Upper lobe of left lung (tissue), 6 donors: ENCODE measurements around the gene FNDC4. TPM values are rescaled to one million over a fixed set of nuclear protein-coding genes. Genes with fewer than 3 reads are reported as not detected.

Experiments used
- ATAC-seq, 2 donors: fragments of 200-7000 bp; cut with Tn5 transposase; one replicate each; pipeline ENCODE4 v1.9.1; 2022; ENCODE audit warnings: mild to moderate bottlenecking in 2 of 2, moderate library complexity in 2 of 2; ENCODE audit not compliant: low FRiP score in 2 of 2
- DNase-seq, 2 donors: peaks; one replicate each; pipeline ENCODE4 v3.0.0-alpha.2; 2019 to 2020
- H3K27ac ChIP-seq, 4 donors: fragments of 200-600 bp; sonication (generic); one replicate each; pipeline ENCODE4 v1.5.1; 2016 to 2019
- H3K27me3 ChIP-seq, 4 donors: fragments of 200-600 bp; sonication (generic); one replicate each; pipeline ENCODE4 v1.5.1; 2017 to 2019
- H3K36me3 ChIP-seq, 4 donors: fragments of 200-600 bp; sonication (generic); one replicate each; pipeline ENCODE4 v1.5.1; 2016 to 2019
- H3K4me1 ChIP-seq, 4 donors: fragments of 200-600 bp; sonication (generic); one replicate each; pipeline ENCODE4 v1.5.1; 2018 to 2019
- H3K4me3 ChIP-seq, 4 donors: fragments of 200-600 bp; sonication (generic); one replicate each; pipeline ENCODE4 v1.5.1; 2017 to 2019; ENCODE audit warnings: mild to moderate bottlenecking in 2 of 4, moderate library complexity in 1 of 4
- H3K9me3 ChIP-seq, 4 donors: fragments of 200-600 bp; sonication (generic); one replicate each; pipeline ENCODE4 v1.5.1; 2018 to 2019
- EP300 ChIP-seq, 4 donors: sonication (generic); formaldehyde crosslinking; IDR thresholded peaks; one replicate each; pipeline ENCODE4 v1.5.1; 2017; ENCODE audit warnings: antibody characterized with exemption in 4 of 4, control low read depth in 2 of 4
- POLR2A ChIP-seq, 4 donors: fragments of 450-650 bp; IDR thresholded peaks; one replicate each; pipeline ENCODE4 v1.5.1; 2016 to 2017; ENCODE audit warnings: antibody characterized with exemption in 4 of 4, mild to moderate bottlenecking in 2 of 4
- POLR2AphosphoS5 ChIP-seq, 2 donors: sonication (generic); formaldehyde crosslinking; IDR thresholded peaks; one replicate each; pipeline ENCODE4 v1.5.1; 2017; ENCODE audit warnings: antibody characterized with exemption in 2 of 2
- WGBS, 2 donors: methylation state at CpG; one replicate each; pipeline ENCODE4 v1.1.5; 2017 to 2018; 5-methylcytosine and 5-hydroxymethylcytosine counted together
- total RNA-seq, 6 donors: library from RNA; depleted of rRNA in 4 of 6; stranded (reverse); fragments of >200 nt in 4 of 6; gene quantifications; one replicate each; pipeline versions ENCODE4 v1.1.0 to v1.2.1, GENCODE V29; 2016 to 2021
- TF ChIP-seq, protein P1 (sequence below), 6 experiments: fragments of 450-650 bp in 4 of 6; fragments of 200-600 bp in 2 of 6; sonication (generic) in 2 of 6; IDR thresholded peaks; one replicate each; pipeline ENCODE4 v1.5.1; 2016 to 2019; ENCODE audit warnings: antibody characterized with exemption in 6 of 6
- donor health status: DM: no; HTN: no; CAD: no; lungs with moderate emphysema.
- donor health status: DM: no; HTN: yes; CAD: no; lungs with severe emphysema.

The FNDC4 gene
- total RNA-seq, 6 donors from 2014 or later, result 1.1 to 4.6 (median 2.6) TPM; not detected in 1

DNA sequence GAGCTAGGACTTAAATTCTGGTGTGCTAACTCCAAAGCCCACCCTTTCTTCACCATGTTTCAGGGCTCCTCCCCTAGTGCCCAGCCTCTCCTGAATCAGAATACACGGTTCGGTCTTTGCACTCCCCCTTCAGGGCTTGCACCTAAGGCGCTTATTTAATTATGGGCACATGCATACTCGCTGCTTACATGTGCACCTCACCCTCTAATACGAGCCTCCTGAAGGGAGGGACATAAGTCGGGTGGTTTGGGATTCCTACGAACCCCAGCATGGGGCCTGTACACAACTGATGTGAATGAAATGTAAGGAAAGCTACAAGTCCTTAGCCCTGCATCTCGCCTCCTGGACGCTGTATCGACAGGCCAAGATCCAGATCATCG, 5.9 kb downstream of the FNDC4 start:
- Histone ChIP-seq H3K36me3 (peaks cover 0 to 8% (median 2%) of the 10 kb centered on the region in 4 donors), H3K27ac (peak overlapping the region; percentile 32 to 80 (median 50)), H3K27me3 (no peaks in the 10 kb centered on the region), H3K4me3 (peak overlapping the region; percentile 43 to 73 (median 58)), H3K4me1 (peaks cover 12 to 18% (median 13%) of the 10 kb centered on the region in 4 donors), H3K9me3 (no peaks in the 10 kb centered on the region)
- TF ChIP-seq POLR2AphosphoS5 (IDR thresholded peaks at IDR 0.05) (no peak), POLR2A (IDR thresholded peaks at IDR 0.05) (no peak)
- WGBS, 2 donors, result 4 to 13% methylated on average over 8 to 11 of the region's 11 CpGs
- DNase-seq (no peak), ATAC-seq (peak; percentile 7 to 29)

DNA sequence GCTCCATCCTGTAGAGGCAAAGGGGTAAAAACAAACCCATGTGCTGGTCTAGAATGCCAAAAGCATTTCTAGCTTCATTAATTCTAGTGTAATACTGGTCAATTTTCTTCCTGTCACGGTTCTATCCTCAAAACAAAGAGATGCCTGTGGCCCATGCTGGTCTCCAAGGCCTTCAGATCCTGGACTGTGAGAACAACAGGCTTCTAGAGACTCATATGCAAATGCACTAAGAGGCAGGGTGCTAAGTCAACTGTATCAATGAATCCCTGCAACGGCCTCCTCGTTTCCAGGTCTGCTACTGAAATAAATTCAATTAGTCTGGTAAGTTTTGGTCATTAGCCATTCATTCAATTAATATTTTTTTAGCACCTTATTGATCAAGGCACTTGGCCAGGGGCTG, 9.5 kb downstream of the FNDC4 start:
- no peak for ATAC-seq
- no peak overlapping the region for H3K27ac ChIP-seq
- peaks cover 0 to 44% (median 15%) of the 10 kb centered on the region in 4 donors for H3K36me3 ChIP-seq
- H3K4me1 ChIP-seq, result peaks cover 12 to 17% (median 13%) of the 10 kb centered on the region in 4 donors
- H3K27me3 ChIP-seq, result no peaks in the 10 kb centered on the region
- H3K4me3 ChIP-seq, result no peak overlapping the region
- WGBS, 2 donors, result 82 to 85% methylated on average over 3 of the region's 3 CpGs
- H3K9me3 ChIP-seq, result no peaks in the 10 kb centered on the region
- no peak for DNase-seq
- no peak for TF ChIP-seq POLR2AphosphoS5 (IDR thresholded peaks at IDR 0.05)
- TF ChIP-seq EP300 (IDR thresholded peaks at IDR 0.05), result no peak
- TF ChIP-seq, protein P1, sequence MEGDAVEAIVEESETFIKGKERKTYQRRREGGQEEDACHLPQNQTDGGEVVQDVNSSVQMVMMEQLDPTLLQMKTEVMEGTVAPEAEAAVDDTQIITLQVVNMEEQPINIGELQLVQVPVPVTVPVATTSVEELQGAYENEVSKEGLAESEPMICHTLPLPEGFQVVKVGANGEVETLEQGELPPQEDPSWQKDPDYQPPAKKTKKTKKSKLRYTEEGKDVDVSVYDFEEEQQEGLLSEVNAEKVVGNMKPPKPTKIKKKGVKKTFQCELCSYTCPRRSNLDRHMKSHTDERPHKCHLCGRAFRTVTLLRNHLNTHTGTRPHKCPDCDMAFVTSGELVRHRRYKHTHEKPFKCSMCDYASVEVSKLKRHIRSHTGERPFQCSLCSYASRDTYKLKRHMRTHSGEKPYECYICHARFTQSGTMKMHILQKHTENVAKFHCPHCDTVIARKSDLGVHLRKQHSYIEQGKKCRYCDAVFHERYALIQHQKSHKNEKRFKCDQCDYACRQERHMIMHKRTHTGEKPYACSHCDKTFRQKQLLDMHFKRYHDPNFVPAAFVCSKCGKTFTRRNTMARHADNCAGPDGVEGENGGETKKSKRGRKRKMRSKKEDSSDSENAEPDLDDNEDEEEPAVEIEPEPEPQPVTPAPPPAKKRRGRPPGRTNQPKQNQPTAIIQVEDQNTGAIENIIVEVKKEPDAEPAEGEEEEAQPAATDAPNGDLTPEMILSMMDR (IDR thresholded peaks at IDR 0.05), result no peak
- no peak for TF ChIP-seq POLR2A (IDR thresholded peaks at IDR 0.05)

DNA sequence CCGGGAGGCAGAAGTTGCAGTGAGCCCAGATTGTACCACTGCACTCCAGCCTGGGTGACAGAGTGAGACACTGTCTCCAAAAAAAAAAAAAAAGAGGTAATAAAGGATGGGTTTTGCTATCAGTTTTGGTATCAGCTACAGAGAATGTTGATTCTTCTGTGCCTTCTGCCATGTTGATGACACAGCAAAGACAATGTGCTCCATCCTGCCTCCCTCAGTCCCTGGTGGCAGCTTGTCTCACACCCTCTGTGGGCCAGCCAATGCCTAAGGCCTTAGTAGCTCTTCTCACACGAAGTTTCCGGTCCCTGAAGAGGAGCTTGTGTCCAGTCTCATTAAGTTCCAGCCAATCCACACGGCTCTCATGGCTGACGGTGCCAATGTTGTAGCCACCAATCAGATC, 23.0 kb downstream of the FNDC4 start:
- H3K4me3 ChIP-seq, result no peak overlapping the region
- H3K4me1 ChIP-seq, result no peaks in the 10 kb centered on the region
- H3K9me3 ChIP-seq, result no peaks in the 10 kb centered on the region
- whole genome bisulfite sequencing, 2 donors, result 92 to 96% methylated on average over 5 of the region's 5 CpGs
- peaks cover 5 to 47% (median 23%) of the 10 kb centered on the region in 4 donors for H3K36me3 ChIP-seq
- DNase-seq (no peak), ATAC-seq (no peak)
- no peak overlapping the region for H3K27ac ChIP-seq
- TF ChIP-seq POLR2AphosphoS5 (IDR thresholded peaks at IDR 0.05), result no peak
- no peak for TF ChIP-seq EP300 (IDR thresholded peaks at IDR 0.05)
- TF ChIP-seq, protein P1 (IDR thresholded peaks at IDR 0.05), result no peak
- TF ChIP-seq POLR2A (IDR thresholded peaks at IDR 0.05), result no peak
- no peaks in the 10 kb centered on the region for H3K27me3 ChIP-seq

DNA sequence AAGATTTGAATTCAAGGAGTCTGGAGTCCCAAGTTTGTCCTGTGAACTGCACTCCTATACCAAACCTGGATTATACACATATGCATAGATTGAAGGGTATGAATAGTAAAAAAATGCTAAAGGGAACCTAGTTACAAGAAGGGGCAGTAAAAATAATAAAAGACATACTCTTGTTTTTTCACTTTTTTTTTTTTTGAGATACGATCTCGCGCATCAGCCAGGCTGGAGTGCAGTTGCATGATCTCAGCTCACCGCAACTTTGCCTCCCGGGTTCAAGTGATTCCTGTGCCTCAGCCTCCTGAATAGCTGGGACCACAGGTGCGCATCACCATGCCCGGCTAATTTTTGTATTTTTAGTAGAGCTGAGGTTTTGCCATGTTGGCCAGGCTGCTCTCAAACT, 30.6 kb downstream of the FNDC4 start:
- no peak overlapping the region for H3K4me3 ChIP-seq
- peaks cover 0 to 12% (median 6%) of the 10 kb centered on the region in 4 donors for H3K36me3 ChIP-seq
- H3K4me1 ChIP-seq, result no peaks in the 10 kb centered on the region
- no peaks in the 10 kb centered on the region for H3K27me3 ChIP-seq
- DNase-seq (no peak), ATAC-seq (no peak)
- H3K27ac ChIP-seq, result no peak overlapping the region
- 97 to 98% methylated on average over 7 of the region's 7 CpGs for WGBS, 2 donors
- H3K9me3 ChIP-seq, result no peaks in the 10 kb centered on the region
- TF ChIP-seq EP300 (IDR thresholded peaks at IDR 0.05) (no peak), POLR2A (IDR thresholded peaks at IDR 0.05) (no peak), POLR2AphosphoS5 (IDR thresholded peaks at IDR 0.05) (no peak)
- TF ChIP-seq, protein P1 (IDR thresholded peaks at IDR 0.05), result no peak

DNA sequence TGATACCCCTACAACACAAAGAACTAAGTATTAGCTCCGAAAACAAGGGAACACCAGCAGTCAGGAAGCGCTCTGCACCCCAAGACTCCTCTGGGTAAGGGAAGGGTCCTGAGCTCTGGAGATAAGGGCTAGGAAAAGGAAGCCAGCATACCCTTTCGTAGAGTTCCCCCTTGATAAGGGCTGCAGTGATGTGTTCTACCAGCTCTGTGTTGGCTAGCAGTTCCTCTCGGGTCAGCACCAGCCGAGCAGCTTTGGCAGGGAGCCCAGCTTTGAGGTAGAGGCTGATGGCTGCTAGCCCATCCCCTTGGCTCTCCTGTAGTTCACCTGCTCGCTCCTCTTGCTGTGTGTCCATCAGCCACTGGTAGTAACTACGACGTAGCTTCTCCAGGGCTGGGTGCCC, 33.9 kb downstream of the FNDC4 start:
- H3K9me3 ChIP-seq, result no peaks in the 10 kb centered on the region
- ATAC-seq (no peak), DNase-seq (no peak)
- H3K27ac ChIP-seq, result no peak overlapping the region
- no peaks in the 10 kb centered on the region for H3K4me1 ChIP-seq
- TF ChIP-seq, protein P1 (IDR thresholded peaks at IDR 0.05), result no peak
- TF ChIP-seq EP300 (IDR thresholded peaks at IDR 0.05), result no peak
- TF ChIP-seq POLR2A (IDR thresholded peaks at IDR 0.05), result no peak
- TF ChIP-seq POLR2AphosphoS5 (IDR thresholded peaks at IDR 0.05), result no peak
- H3K36me3 ChIP-seq, result peaks cover 0 to 45% (median 28%) of the 10 kb centered on the region in 4 donors
- 71 to 82% methylated on average over 8 of the region's 8 CpGs for WGBS, 2 donors
- no peaks in the 10 kb centered on the region for H3K27me3 ChIP-seq
- H3K4me3 ChIP-seq, result no peak overlapping the region
